Progenitor cell of endocrine pancreas (in vitro differentiated cells): ENCODE data around the gene DENND2C. TPM values are rescaled to one million over a fixed set of nuclear protein-coding genes. Genes with fewer than 3 reads are reported as not detected.

ENCODE experiments used
- DNase-seq: peaks from one replicate; pipeline ENCODE4 v3.0.0; 2021; ENCODE audit warnings: low spot score; ENCODE audit not compliant: unreplicated experiment
- H3K27ac Mint-ChIP-seq: 2 replicates; pipeline ENCODE4 v1.8.0; 2021; ENCODE audit warnings: mild to moderate bottlenecking, moderate library complexity, mixed read lengths
- H3K27me3 Mint-ChIP-seq: 2 replicates; pipeline ENCODE4 v1.8.0; 2021; ENCODE audit warnings: mixed read lengths
- H3K36me3 Mint-ChIP-seq: 2 replicates; pipeline ENCODE4 v1.8.0; 2022; ENCODE audit warnings: mixed read lengths; ENCODE audit not compliant: insufficient read depth
- H3K4me1 Mint-ChIP-seq: 2 replicates; pipeline ENCODE4 v1.8.0; 2021; ENCODE audit warnings: low read depth, mixed read lengths
- H3K4me3 Mint-ChIP-seq: 2 replicates; pipeline ENCODE4 v1.8.0; 2021; ENCODE audit warnings: low read depth, mild to moderate bottlenecking, moderate library complexity, mixed read lengths
- H3K9me3 Mint-ChIP-seq: 2 replicates; pipeline ENCODE4 v1.8.0; 2021; ENCODE audit warnings: low read depth, mixed read lengths
- total RNA-seq: library from RNA; stranded (reverse); gene quantifications from 2 replicates; pipeline ENCODE4 v1.2.1, GENCODE V29; 2021
- TF ChIP-seq, protein P1 (sequence below): fragments of 200-600 bp; sonication (generic); IDR thresholded peaks from one replicate; pipeline ENCODE4 v1.5.0; 2021; ENCODE audit warnings: antibody characterized with exemption, mild to moderate bottlenecking; ENCODE audit not compliant: unreplicated experiment

Gene DENND2C
- total RNA-seq, 1 donor from 2014 or later = 10.6 TPM

DNA sequence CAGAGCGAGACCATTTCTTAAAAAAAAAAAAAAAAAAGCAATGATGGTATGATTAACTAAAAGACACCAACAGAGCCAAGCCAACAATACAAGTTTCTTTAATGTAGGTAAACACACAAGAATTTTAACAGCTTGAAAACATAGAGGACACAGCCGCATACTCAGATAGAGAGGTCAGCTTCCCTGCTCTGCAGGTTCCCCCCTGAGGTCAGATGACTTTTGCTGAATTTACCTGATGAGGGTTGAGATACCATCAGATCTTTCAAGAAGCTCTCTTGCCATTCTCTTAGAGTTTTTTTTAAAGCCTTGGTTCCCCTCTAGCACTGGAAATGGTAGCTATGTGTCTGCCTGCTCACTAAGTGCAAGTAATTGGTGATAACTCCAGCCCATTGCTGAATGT is 119.5 kb downstream of the DENND2C start:
- H3K9me3 Mint-ChIP-seq = no peaks in the 10 kb centered on the region

DNA sequence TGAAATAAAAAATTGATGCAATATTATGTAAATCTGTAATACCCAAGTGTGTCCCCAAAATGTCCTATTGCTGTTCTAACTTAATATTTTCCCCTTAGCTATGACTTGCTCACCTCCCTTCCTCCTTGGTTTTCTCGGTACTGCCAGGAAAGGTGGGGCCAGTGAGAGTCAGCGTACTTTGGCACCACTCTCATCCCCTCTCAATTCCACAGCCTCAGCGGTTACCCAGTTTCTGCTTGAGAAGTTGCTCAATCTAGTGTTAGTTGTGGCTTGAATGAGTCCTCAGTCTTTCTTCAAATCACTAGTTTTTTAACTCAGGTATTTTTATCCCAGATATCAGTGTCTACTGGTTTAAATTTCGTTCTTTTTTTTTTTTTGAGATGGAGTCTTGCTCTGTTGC is 120.7 kb downstream of the DENND2C start:
- no peaks in the 10 kb centered on the region for H3K36me3 Mint-ChIP-seq
- DNase-seq = no peak
- no peak overlapping the region for H3K27ac Mint-ChIP-seq
- no peak overlapping the region for H3K4me3 Mint-ChIP-seq
- no peaks in the 10 kb centered on the region for H3K9me3 Mint-ChIP-seq
- TF ChIP-seq, protein P1, sequence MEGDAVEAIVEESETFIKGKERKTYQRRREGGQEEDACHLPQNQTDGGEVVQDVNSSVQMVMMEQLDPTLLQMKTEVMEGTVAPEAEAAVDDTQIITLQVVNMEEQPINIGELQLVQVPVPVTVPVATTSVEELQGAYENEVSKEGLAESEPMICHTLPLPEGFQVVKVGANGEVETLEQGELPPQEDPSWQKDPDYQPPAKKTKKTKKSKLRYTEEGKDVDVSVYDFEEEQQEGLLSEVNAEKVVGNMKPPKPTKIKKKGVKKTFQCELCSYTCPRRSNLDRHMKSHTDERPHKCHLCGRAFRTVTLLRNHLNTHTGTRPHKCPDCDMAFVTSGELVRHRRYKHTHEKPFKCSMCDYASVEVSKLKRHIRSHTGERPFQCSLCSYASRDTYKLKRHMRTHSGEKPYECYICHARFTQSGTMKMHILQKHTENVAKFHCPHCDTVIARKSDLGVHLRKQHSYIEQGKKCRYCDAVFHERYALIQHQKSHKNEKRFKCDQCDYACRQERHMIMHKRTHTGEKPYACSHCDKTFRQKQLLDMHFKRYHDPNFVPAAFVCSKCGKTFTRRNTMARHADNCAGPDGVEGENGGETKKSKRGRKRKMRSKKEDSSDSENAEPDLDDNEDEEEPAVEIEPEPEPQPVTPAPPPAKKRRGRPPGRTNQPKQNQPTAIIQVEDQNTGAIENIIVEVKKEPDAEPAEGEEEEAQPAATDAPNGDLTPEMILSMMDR = no peak
- no peaks in the 10 kb centered on the region for H3K4me1 Mint-ChIP-seq
- H3K27me3 Mint-ChIP-seq = no peaks in the 10 kb centered on the region

More for the DNA sequence above, 119.5 kb downstream of the DENND2C start:
- H3K36me3 Mint-ChIP-seq = no peaks in the 10 kb centered on the region
- H3K27ac Mint-ChIP-seq = no peak overlapping the region
- no peaks in the 10 kb centered on the region for H3K27me3 Mint-ChIP-seq
- H3K4me3 Mint-ChIP-seq = no peak overlapping the region
- H3K4me1 Mint-ChIP-seq = no peaks in the 10 kb centered on the region
- no peak for DNase-seq
- TF ChIP-seq, protein P1 = no peak

- Mint-ChIP-seq H3K27ac (no peak overlapping the region), H3K4me1 (no peaks in the 10 kb centered on the region), H3K27me3 (no peaks in the 10 kb centered on the region), H3K4me3 (no peak overlapping the region), H3K36me3 (no peaks in the 10 kb centered on the region), H3K9me3 (no peaks in the 10 kb centered on the region)
- TF ChIP-seq, protein P1 = no peak
- DNase-seq = no peak
Observed at GRCh38 chr1:114547076-114547475, 122.8 kb downstream of the DENND2C start.

DNA sequence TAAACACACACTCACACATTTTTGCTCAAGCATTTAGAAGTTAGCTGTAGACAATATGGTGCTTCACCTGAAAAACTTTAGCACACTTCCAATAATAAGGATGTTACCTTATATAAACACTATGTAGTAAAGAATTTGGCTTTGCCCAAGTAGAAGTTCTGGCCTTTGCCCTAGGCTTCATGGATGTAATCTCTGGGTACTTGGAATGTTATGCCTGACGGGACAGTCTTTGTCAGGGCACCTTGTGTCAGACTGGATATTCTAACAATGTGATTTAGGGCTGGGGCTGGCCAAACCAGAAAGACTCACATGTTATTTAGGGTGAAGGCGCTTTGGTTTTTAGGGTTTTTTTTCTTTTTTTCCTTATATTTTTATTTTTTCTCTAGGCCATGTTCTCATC is 124.1 kb downstream of the DENND2C start:
- Mint-ChIP-seq H3K4me1 (peaks cover under 1% of the 10 kb centered on the region), H3K9me3 (no peaks in the 10 kb centered on the region), H3K27me3 (no peaks in the 10 kb centered on the region), H3K36me3 (no peaks in the 10 kb centered on the region), H3K27ac (no peak overlapping the region), H3K4me3 (no peak overlapping the region)
- DNase-seq = no peak
- TF ChIP-seq, protein P1 = no peak

GRCh38 chr1:114545315-114545714 is 124.5 kb downstream of the DENND2C start:
- Mint-ChIP-seq H3K27ac (no peak overlapping the region), H3K4me3 (no peak overlapping the region), H3K4me1 (peaks cover 5% of the 10 kb centered on the region), H3K27me3 (no peaks in the 10 kb centered on the region), H3K9me3 (no peaks in the 10 kb centered on the region), H3K36me3 (no peaks in the 10 kb centered on the region)
- TF ChIP-seq, protein P1 = no peak
- no peak for DNase-seq
